Pancreas (tissue), 10 donors: ENCODE results near the gene DMD. TPM values are rescaled to one million over a fixed set of nuclear protein-coding genes. Genes with fewer than 3 reads are reported as not detected.

ENCODE experiments used
- ATAC-seq, 4 donors: fragments of 200-7000 bp; cut with Tn5 transposase; one replicate each; pipeline versions ENCODE4 v1.8.0 to v1.9.1; 2020; ENCODE audit warnings: mild to moderate bottlenecking in 4 of 4, moderate library complexity in 4 of 4
- DNase-seq, 6 donors: peaks; one replicate each; pipeline ENCODE4 v3.0.0-alpha.2; 2020
- FAIRE-seq: peaks from 2 replicates; lab custom pipeline; 2012; peaks lifted over from hg19 to GRCh38; lab: Jason Lieb, UNC
- H3K27ac ChIP-seq, 4 donors: fragments of 200-600 bp; sonication (generic); 1 replicate in 3 of 4; 2 replicates in 1 of 4; pipeline versions ENCODE4 v1.5.0 to v1.8.0; 2020
- H3K27me3 ChIP-seq, 4 donors: fragments of 200-600 bp; one replicate each; pipeline ENCODE4 v1.8.0; 2021
- H3K36me3 ChIP-seq, 3 donors: fragments of 200-600 bp; sonication (generic) in 1 of 3; one replicate each; pipeline versions ENCODE4 v1.5.0 to v1.8.0; 2020 to 2021
- H3K4me1 ChIP-seq, 3 donors: fragments of 200-600 bp; one replicate each; pipeline ENCODE4 v1.8.0; 2021
- H3K4me3 ChIP-seq, 4 donors: fragments of 200-600 bp; sonication (generic) in 2 of 4; one replicate each; pipeline versions ENCODE4 v1.5.0 to v1.8.0; 2020 to 2021
- H3K9me3 ChIP-seq, 4 donors: fragments of 200-600 bp; one replicate each; pipeline ENCODE4 v1.8.0; 2021
- CTCF ChIP-seq, 4 donors: fragments of 200-600 bp; sonication (generic) in 3 of 4; IDR thresholded peaks; one replicate each; pipeline versions ENCODE4 v1.5.0 to v1.8.0; 2021; ENCODE audit warnings: antibody characterized with exemption in 4 of 4
- WGBS, 2 donors: extraction: QIAGEN DNeasy Blood & Tissue Kit; methylation state at CpG; one replicate each; pipeline ENCODE4 v1.1.7; 2013; 5-methylcytosine and 5-hydroxymethylcytosine counted together
- intact Hi-C, 3 donors: fragments of 100-400 bp; cut with DNase I; formaldehyde crosslinking; loops; one replicate each; pipeline versions ENCODE4 v1.11.1 to v1.14.2; 2022
- polyA plus RNA-seq, 2 donors: library from polyadenylated mRNA; stranded (reverse); fragments of 200-250 nt; gene quantifications; one replicate each; pipeline ENCODE4 v1.2.3, GENCODE V29; 2013
- total RNA-seq, 6 donors: library from RNA; stranded (reverse); fragmentation: NEBNext Ultra II Directional in 4 of 6; extraction: Animal tissue kit (Norgen Biotek cat#: 25700) in 4 of 6; gene quantifications; one replicate each; pipeline versions ENCODE4 v1.2.1 to v1.2.4, GENCODE V29; 2021 to 2023
- donor health status: healthy with polysubstance abuse.
- donor health status: DM: no; HTN: no; CAD: no; lungs with moderate emphysema.
- donor health status: DM: no; HTN: no; CAD: no.
- donor health status: control.
- donor health status: control.
- donor health status: Bipolar disorder and iron deficiency.
- donor health status: DM: yes; HTN: yes; CAD: no.
- donor health status: DM: no; HTN: no; CAD: no.
- donor health status: DM: no; HTN: no; CAD: no.
- donor health status: DM: yes; HTN: yes; CAD: no.

Gene DMD
- total and polyA plus RNA-seq, 8 donors, result 9.1 to 46.5 (median 32.1) TPM

DNA sequence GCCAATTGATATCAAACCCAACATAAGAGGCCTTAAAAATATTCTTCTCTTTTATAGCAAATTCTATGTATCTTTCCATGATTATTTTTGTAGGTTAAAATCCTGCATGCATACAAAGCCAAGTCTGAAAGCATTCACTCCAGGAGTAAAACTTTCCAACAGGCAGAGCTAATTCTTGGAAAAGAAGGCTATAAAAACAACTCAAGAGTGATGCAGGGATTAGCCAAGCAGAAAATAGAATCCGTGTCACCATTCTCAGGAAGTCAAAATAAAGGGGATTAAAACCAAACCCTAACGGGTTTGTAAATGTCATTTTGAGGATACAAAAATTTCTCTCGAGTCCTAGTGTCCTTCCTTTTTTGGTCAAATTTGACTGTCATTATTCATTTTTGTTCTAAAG is 412.4 kb downstream of the DMD start:
- ATAC-seq (no peak), DNase-seq (no peak), FAIRE-seq (no peak)
- Histone ChIP-seq H3K4me1 (no peaks in the 10 kb centered on the region), H3K27ac (no peak overlapping the region), H3K9me3 (no peaks in the 10 kb centered on the region), H3K4me3 (no peak overlapping the region), H3K36me3 (no peaks in the 10 kb centered on the region), H3K27me3 (peaks cover 0 to 3% (median 0%) of the 10 kb centered on the region in 4 donors)
- 57 to 64% methylated on average over 3 of the region's 3 CpGs for WGBS, 2 donors
- intact Hi-C loops, result no loop called here
- TF ChIP-seq CTCF (IDR thresholded peaks at IDR 0.05), result no peak

DNA sequence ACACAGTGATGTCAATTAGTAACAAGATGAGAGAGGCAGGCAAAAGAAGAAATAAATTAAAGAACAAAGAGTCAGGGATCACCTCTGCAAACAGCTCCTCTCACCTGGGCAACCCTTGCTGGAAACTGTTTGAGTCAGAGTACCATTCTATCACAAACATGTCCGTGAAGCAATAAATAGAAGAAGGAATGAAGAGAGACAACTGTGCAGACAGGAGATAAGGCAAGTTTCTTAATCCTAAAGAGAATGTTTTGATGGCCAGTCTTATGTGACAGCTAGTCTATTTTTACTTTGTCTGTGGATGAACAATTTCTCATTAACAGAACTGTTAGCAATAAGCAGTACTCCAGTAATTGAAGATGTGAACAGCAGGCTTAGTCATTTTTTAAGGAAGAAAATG is 422.4 kb downstream of the DMD start:
- peaks cover 0 to 6% (median 0%) of the 10 kb centered on the region in 4 donors for H3K27me3 ChIP-seq
- no peaks in the 10 kb centered on the region for H3K9me3 ChIP-seq
- ATAC-seq (no peak), FAIRE-seq (no peak), DNase-seq (no peak)
- no peaks in the 10 kb centered on the region for H3K36me3 ChIP-seq
- H3K4me1 ChIP-seq, result no peaks in the 10 kb centered on the region
- H3K27ac ChIP-seq, result no peak overlapping the region
- H3K4me3 ChIP-seq, result no peak overlapping the region
- 12 to 48% methylated on average over 1 of the region's 1 CpG for WGBS, 2 donors
- TF ChIP-seq CTCF (IDR thresholded peaks at IDR 0.05), result no peak
- intact Hi-C loops, result no loop called here

DNA sequence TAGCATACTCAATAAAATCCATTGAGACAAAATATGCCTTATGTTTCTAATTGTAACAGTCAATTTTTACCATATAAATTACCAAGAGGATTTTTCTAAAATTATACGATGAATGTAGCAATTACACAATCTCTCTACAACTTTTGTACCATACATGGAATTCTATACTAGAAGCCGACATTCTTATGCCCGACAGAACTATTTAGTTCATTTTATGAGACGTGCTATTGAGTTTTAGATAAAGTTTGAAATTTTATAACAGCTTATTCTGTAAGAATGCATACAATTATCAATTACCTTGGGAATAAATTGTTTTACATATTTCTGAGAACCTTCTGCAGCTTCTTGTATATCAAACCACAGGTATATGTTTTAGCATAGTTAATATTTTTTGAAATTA is 431.2 kb downstream of the DMD start:
- DNase-seq, result no peak
- WGBS, 2 donors, result 80 to 90% methylated on average over 4 of the region's 4 CpGs
- H3K36me3 ChIP-seq, result no peaks in the 10 kb centered on the region
- no peak for TF ChIP-seq CTCF (IDR thresholded peaks at IDR 0.05)
- no peak overlapping the region for H3K27ac ChIP-seq
- H3K9me3 ChIP-seq, result no peaks in the 10 kb centered on the region
- peak; percentile 26 for FAIRE-seq
- intact Hi-C loops, result no loop called here
- no peaks in the 10 kb centered on the region for H3K4me1 ChIP-seq
- no peak for ATAC-seq
- H3K27me3 ChIP-seq, result peaks cover 0 to 4% (median 0%) of the 10 kb centered on the region in 4 donors
- no peak overlapping the region for H3K4me3 ChIP-seq

GRCh38 chrX:32778965-32779364 is 432.4 kb downstream of the DMD start:
- H3K27ac ChIP-seq, result no peak overlapping the region
- ATAC-seq (no peak), DNase-seq (no peak), FAIRE-seq (peak; percentile 43)
- peaks cover 0 to 4% (median 0%) of the 10 kb centered on the region in 4 donors for H3K27me3 ChIP-seq
- no peaks in the 10 kb centered on the region for H3K4me1 ChIP-seq
- H3K9me3 ChIP-seq, result no peaks in the 10 kb centered on the region
- TF ChIP-seq CTCF (IDR thresholded peaks at IDR 0.05), result no peak
- WGBS, 2 donors, result 48% methylated on average over 4 of the region's 4 CpGs
- no peaks in the 10 kb centered on the region for H3K36me3 ChIP-seq
- intact Hi-C loops, result no loop called here
- no peak overlapping the region for H3K4me3 ChIP-seq

- H3K4me1 ChIP-seq, result no peaks in the 10 kb centered on the region
- peaks cover 0 to 1% (median 0%) of the 10 kb centered on the region in 4 donors for H3K27me3 ChIP-seq
- no peak for TF ChIP-seq CTCF (IDR thresholded peaks at IDR 0.05)
- FAIRE-seq, result no peak
- peak in 1 of 6 donors; percentile 9 for DNase-seq
- WGBS, 2 donors, result 68 to 81% methylated on average over 3 of the region's 3 CpGs
- H3K9me3 ChIP-seq, result no peaks in the 10 kb centered on the region
- ATAC-seq, result no peak
- no peak overlapping the region for H3K4me3 ChIP-seq
- H3K36me3 ChIP-seq, result no peaks in the 10 kb centered on the region
- intact Hi-C loops, result no loop called here
- H3K27ac ChIP-seq, result no peak overlapping the region
These were observed 436.4 kb downstream of the DMD start for GRCh38 chrX:32774966-32775365.
